IPS-15b (cell line): Measurements from ENCODE around the gene CRYZ.
"Not testable (repeated sequence)": the region's sequence is repeated elsewhere in the genome, so short reads cannot be mapped to it uniquely, and the experiment has no call there.

Source experiments
- H3K27me3 ChIP-seq: one replicate; pipeline ENCODE4 v1.6.1; 2013; ENCODE audit warnings: low read length; ENCODE audit not compliant: control insufficient read depth, insufficient read depth
- H3K36me3 ChIP-seq: one replicate; pipeline ENCODE4 v1.6.1; 2013; ENCODE audit warnings: low read length; ENCODE audit not compliant: control insufficient read depth, insufficient read depth
- H3K4me1 ChIP-seq: one replicate; pipeline ENCODE4 v1.6.1; 2013; ENCODE audit warnings: mild to moderate bottlenecking, low read length; ENCODE audit not compliant: control insufficient read depth, insufficient read depth
- H3K4me3 ChIP-seq: one replicate; pipeline ENCODE4 v1.5.1; 2013; ENCODE audit warnings: low read depth, low read length
- H3K9ac ChIP-seq: one replicate; pipeline ENCODE4 v1.6.1; 2013; ENCODE audit warnings: low read depth, mild to moderate bottlenecking, low read length
- H3K9me3 ChIP-seq: one replicate; pipeline ENCODE4 v1.6.1; 2013; ENCODE audit warnings: mild to moderate bottlenecking, low read length; ENCODE audit not compliant: control insufficient read depth, insufficient read depth

Gene CRYZ

GRCh38 chr1:74673351-74674111 lies 59.3 kb downstream of the CRYZ start, which contains the start of gene ERICH3:
ERICH3 (minus strand) TSS chr1:74673792; CDS start chr1:74673519, 273 bp downstream.
- Histone ChIP-seq H3K4me1 (peaks cover 4% of the 10 kb centered on the region), H3K36me3 (no peaks in the 10 kb centered on the region), H3K27me3 (peaks cover 48% of the 10 kb centered on the region), H3K4me3 (peak within 1 kb of the TSS; percentile 47), H3K9me3 (no peaks in the 10 kb centered on the region), H3K9ac (no peak within 1 kb of the TSS)

- not testable (repeated sequence) for H3K9me3 ChIP-seq, H3K4me3 ChIP-seq, H3K9ac ChIP-seq, H3K4me1 ChIP-seq, H3K36me3 ChIP-seq
- peaks cover 39% of the 10 kb centered on the region for H3K27me3 ChIP-seq
Measured at GRCh38 chr1:74670866-74671265, 62.0 kb downstream of the CRYZ start.
